HG03097 (cell line): Measurements from ENCODE around the gene UBE3C.
"Not testable (repeated sequence)": the region's sequence is repeated elsewhere in the genome, so short reads cannot be mapped to it uniquely, and the experiment has no call there.

Source experiments
- ATAC-seq: cut with Tn5 transposase; IDR thresholded peaks from one replicate; pipeline ENCODE4 v1.9.1; 2021; ENCODE audit not compliant: unreplicated experiment, low FRiP score

Gene UBE3C

GRCh38 chr7:157129907-157130460 is 8.7 kb upstream of the UBE3C start:
- ATAC-seq, result no peak

- not testable (repeated sequence) for ATAC-seq
Observed at GRCh38 chr7:157130849-157131248, 7.9 kb upstream of the UBE3C start.

- no peak for ATAC-seq
Observed at GRCh38 chr7:157132796-157133195, 5.9 kb upstream of the UBE3C start.

- no peak for ATAC-seq
Observed at GRCh38 chr7:157133304-157133703, 5.4 kb upstream of the UBE3C start.

- no peak for ATAC-seq
Observed at GRCh38 chr7:157136372-157136771, 2.4 kb upstream of the UBE3C start.

GRCh38 chr7:157138101-157138423 is 664 bp upstream of the UBE3C start:
- ATAC-seq, result no peak

- peak; percentile 44 for ATAC-seq
Observed at GRCh38 chr7:157139111-157139809, 534 bp downstream of the UBE3C start.

GRCh38 chr7:157139810-157140510 is 1.2 kb downstream of the UBE3C start:
- ATAC-seq, result no peak

- no peak for ATAC-seq
Observed at GRCh38 chr7:157140511-157140905, 1.8 kb downstream of the UBE3C start.

- ATAC-seq, result no peak
Observed at GRCh38 chr7:157141525-157142060, 2.9 kb downstream of the UBE3C start.

- ATAC-seq, result no peak
Observed at GRCh38 chr7:157143788-157144187, 5.1 kb downstream of the UBE3C start.

- no peak for ATAC-seq
Observed at GRCh38 chr7:157149317-157149716, 10.6 kb downstream of the UBE3C start.

GRCh38 chr7:157150882-157151281 is 12.2 kb downstream of the UBE3C start:
- no peak for ATAC-seq

GRCh38 chr7:157151626-157152339 is 13.1 kb downstream of the UBE3C start:
- no peak for ATAC-seq

- no peak for ATAC-seq
Observed at GRCh38 chr7:157152391-157152937, 13.7 kb downstream of the UBE3C start.

GRCh38 chr7:157153260-157153659 is 14.5 kb downstream of the UBE3C start:
- ATAC-seq, result no peak

GRCh38 chr7:157155959-157156358 is 17.2 kb downstream of the UBE3C start:
- no peak for ATAC-seq

GRCh38 chr7:157158400-157158799 is 19.7 kb downstream of the UBE3C start:
- ATAC-seq, result no peak

- ATAC-seq, result not testable (repeated sequence)
Observed at GRCh38 chr7:157159537-157159936, 20.8 kb downstream of the UBE3C start.

GRCh38 chr7:157160433-157160832 is 21.7 kb downstream of the UBE3C start:
- no peak for ATAC-seq

GRCh38 chr7:157165987-157166386 is 27.3 kb downstream of the UBE3C start:
- ATAC-seq, result no peak
